Gastroesophageal sphincter (tissue), 3 donors: Measurements from ENCODE around the gene SLC1A6.

ENCODE experiments used
- POLR2A ChIP-seq, 2 donors: fragments of 450-650 bp; IDR thresholded peaks; one replicate each; pipeline ENCODE4 v1.6.1; 2017; ENCODE audit warnings: antibody characterized with exemption in 2 of 2, mild to moderate bottlenecking in 2 of 2, moderate library complexity in 1 of 2
- POLR2AphosphoS5 ChIP-seq: sonication (generic); formaldehyde crosslinking; IDR thresholded peaks from one replicate; pipeline ENCODE4 v1.6.1; 2017; ENCODE audit warnings: antibody characterized with exemption
- TF ChIP-seq, protein P1 (sequence below), 4 experiments: fragments of 200-600 bp in 2 of 4; fragments of 450-650 bp in 2 of 4; sonication (generic) in 1 of 4; IDR thresholded peaks; one replicate each; pipeline ENCODE4 v1.5.1; 2017 to 2019; ENCODE audit warnings: antibody characterized with exemption in 4 of 4, mild to moderate bottlenecking in 2 of 4, moderate library complexity in 2 of 4

DNA sequence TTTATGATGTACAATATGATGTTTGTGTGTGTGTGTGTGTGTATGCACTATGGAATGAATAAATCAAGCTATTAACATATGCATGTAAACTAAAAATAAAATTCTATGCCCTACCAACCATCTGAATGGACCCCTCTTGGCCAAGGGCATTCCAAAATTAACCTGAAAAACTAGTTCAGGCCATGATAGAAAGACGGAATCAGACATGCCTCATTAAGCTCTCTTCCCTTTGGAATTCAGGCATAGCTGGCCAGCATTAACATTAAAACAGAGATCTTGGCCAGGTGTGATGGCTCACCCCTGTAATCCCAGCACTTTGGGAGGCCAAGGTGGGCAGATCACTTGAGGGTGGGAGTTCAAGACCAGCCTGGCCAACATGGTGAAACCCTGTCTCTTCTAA is 18.3 kb upstream of the SLC1A6 start:
- TF ChIP-seq POLR2A (IDR thresholded peaks at IDR 0.05) (no peak), POLR2AphosphoS5 (no peak)
- TF ChIP-seq, protein P1, sequence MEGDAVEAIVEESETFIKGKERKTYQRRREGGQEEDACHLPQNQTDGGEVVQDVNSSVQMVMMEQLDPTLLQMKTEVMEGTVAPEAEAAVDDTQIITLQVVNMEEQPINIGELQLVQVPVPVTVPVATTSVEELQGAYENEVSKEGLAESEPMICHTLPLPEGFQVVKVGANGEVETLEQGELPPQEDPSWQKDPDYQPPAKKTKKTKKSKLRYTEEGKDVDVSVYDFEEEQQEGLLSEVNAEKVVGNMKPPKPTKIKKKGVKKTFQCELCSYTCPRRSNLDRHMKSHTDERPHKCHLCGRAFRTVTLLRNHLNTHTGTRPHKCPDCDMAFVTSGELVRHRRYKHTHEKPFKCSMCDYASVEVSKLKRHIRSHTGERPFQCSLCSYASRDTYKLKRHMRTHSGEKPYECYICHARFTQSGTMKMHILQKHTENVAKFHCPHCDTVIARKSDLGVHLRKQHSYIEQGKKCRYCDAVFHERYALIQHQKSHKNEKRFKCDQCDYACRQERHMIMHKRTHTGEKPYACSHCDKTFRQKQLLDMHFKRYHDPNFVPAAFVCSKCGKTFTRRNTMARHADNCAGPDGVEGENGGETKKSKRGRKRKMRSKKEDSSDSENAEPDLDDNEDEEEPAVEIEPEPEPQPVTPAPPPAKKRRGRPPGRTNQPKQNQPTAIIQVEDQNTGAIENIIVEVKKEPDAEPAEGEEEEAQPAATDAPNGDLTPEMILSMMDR (IDR thresholded peaks at IDR 0.05): no peak
